Fibroblast of skin of back (primary cell): ENCODE measurements around the gene PDLIM1.

Source experiments
- DNase-seq: peaks from one replicate; pipeline ENCODE4 v3.0.0-alpha.2; 2013

Gene PDLIM1

DNA sequence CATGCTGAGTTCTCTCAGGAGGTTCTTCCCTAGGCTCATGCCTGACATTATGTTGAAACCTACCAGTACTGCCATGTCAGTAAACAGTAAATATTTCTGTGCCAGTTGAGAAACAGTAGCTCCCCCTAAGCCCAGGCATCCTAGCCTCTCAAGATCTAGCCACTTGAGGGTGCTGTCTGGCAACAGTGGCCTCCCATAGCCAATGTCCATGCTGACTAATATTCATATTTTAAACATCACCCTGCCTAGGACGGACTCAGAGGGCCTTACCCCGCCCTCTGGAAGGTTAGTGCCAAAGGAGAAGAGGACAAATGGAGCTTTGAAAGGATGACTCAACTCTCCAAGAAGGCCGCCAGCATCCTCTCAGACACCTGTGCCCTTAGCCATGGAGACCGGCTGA is 89.1 kb downstream of the PDLIM1 start:
- DNase-seq: peak; percentile 24

DNA sequence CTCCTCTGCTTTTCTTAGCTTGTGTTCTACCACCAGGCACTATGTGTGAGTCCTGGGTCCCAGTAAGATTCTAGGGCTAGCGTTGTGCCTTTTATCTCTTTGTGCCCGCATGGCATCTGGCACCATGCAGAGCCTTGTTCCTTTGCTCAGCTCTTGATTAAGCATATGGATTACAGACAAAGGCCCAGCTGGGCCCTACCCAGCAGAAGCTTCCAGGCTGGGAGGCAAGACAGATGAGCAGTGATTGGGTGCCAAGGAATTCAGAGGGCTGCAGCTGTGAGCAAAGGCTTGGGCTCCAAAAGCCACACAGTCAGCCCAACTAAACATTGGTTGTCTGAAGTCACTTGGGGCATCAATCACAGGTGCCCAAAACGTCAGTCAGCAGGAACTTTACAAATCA is 94.8 kb downstream of the PDLIM1 start:
- no peak for DNase-seq

DNA sequence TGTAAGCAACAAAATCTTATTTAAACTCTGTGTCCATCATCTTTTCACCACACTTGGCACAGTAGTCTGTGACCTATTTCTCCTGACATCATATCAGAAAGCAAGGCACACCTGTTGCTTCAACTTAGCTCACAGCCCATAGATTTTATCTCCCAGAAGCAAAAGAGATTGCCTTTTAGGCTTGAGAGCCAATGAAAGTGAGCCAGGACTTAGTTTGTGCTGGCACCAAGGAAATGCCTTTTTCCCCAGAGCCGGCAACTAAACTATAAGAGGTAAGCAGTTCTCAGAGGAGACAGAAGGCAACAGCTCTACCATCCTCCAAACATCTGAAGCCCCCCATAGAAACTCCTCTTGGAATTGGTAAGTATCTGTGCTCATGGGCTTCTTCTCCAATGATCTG is 96.9 kb downstream of the PDLIM1 start, which contains the start of gene ACSM6:
ACSM6 (plus strand) TSS at position 295 of the 400 bp plus-strand sequence. CDS start 248 bp downstream, outside the sequence.
- DNase-seq: no peak

DNA sequence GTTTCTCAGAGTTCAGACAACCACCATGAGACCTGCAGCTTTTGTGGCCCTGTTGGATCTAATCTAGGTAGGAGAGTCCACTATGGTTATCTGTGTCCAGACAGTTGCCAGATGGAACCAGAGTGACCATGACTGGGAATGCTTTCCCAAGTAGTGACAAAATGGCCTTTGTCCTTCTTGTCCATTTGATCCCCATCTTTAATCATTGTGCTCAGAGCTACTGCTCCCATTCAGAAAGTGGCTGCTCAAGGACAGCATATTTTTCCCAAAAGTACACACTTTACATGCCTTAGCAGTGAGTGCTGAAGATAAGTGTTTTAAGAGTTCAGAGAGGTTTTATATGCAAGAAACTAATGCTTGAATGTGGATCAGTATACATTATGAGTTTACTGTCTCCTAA is 102.2 kb downstream of the PDLIM1 start:
- no peak for DNase-seq

DNA sequence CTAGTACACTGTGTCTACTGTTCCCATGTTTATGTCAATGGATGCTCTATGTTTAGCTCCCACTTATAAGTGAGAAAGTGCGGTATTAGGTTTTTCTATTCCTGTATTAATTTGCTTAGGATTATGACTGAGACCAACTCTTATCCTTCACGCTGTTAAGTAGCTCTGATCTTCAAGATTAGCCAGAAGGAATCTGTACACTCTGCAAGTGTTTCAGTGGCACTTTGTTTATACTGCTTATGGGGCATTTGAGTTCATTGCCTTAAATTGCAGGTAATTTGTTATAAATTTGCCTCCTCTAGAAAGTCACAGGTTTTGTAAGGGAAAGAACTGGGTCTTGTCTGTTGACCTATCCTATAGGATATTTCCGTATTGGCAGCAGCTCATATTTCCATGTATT is 103.2 kb downstream of the PDLIM1 start:
- DNase-seq: no peak
